Activated naive CD8-positive, alpha-beta T cell treated with anti-CD3 and anti-CD28 coated beads, Interleukin-2, amount 50 U/mL, for 24 hours (primary cell): ENCODE results near the gene CCDC141.

Experiments
- ATAC-seq: fragments of 150-1000 bp; cut with Tn5 transposase; one replicate; pipeline ENCODE4 v1.10.0; 2021
- DNase-seq: peaks from one replicate; pipeline ENCODE4 v3.0.0; 2021
- H3K27ac Mint-ChIP-seq: one replicate; pipeline ENCODE4 v1.8.0; 2021; ENCODE audit warnings: mild to moderate bottlenecking, mixed read lengths
- H3K27me3 Mint-ChIP-seq: one replicate; pipeline ENCODE4 v1.8.0; 2021; ENCODE audit warnings: mixed read lengths
- H3K36me3 Mint-ChIP-seq: one replicate; pipeline ENCODE4 v1.8.0; 2021; ENCODE audit warnings: low read depth, mixed read lengths
- H3K4me1 Mint-ChIP-seq: one replicate; pipeline ENCODE4 v1.8.0; 2021; ENCODE audit warnings: mixed read lengths
- H3K4me3 Mint-ChIP-seq: one replicate; pipeline ENCODE4 v1.8.0; 2021; ENCODE audit warnings: mild to moderate bottlenecking, moderate library complexity, mixed read lengths
- H3K9me3 Mint-ChIP-seq: one replicate; pipeline ENCODE4 v1.8.0; 2021; ENCODE audit warnings: mixed read lengths

The CCDC141 gene

DNA sequence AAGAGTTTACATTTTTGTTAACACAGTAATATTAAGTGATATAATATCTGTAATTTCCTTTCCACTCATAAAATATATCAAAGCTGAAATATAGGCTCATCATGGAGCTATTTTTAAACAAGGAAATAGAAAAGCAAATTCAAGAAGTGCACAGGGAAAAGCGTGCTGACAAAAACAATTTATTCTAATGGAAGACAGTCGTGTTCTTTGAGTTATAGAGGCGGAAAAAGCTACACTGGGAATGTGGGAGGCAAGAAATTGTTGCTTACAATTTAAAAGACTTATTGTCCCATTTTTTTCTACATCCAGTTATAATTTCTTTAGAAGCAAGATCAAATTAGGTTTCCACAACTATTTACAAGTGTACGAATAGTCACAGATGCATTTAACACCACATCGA lies 239.5 kb downstream of the CCDC141 start:
- no peaks in the 10 kb centered on the region for H3K36me3 Mint-ChIP-seq
- DNase-seq: no peak
- no peak overlapping the region for H3K27ac Mint-ChIP-seq
- no peak overlapping the region for H3K4me3 Mint-ChIP-seq
- no peak for ATAC-seq
- no peaks in the 10 kb centered on the region for H3K4me1 Mint-ChIP-seq
- H3K9me3 Mint-ChIP-seq: no peaks in the 10 kb centered on the region
- no peaks in the 10 kb centered on the region for H3K27me3 Mint-ChIP-seq

DNA sequence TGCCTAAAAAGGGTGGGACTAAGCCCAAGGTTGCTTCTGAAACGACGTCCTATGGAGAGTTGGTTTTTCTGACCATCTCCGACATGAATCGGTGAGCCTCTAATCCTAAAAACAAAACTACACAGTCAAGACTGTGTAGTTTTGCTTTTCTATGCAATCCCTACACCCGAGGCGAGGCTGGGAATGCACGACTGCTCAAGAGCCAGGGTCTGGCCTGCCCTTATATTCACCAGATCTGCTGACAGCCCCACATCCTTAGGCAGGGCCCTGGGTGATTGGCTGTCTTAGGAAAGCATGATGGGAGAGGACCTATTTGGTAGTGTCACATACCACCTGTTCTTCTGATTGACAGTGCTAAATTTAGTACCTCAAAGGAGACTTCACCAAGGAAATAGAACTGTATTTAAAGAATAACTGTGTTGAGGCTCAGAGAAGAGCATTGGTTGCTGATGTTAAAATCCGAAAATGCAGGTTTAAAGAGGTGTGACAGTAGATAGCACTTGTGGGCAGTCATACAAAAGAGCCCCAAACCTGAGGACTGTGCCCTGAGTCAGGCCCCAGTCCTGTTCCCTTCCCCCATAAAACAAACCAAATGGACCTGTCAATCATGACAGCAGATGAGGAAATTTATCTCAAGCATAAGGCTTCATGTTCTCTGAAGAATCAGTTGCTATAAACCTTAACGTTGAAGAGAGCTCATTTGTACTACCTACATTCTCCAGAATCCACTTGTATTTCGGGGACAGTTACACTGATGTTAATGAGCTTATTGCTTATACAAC lies 242.5 kb downstream of the CCDC141 start, which contains the start of gene TTN:
Gene TTN (minus strand): TSS at position 197 of the 782 bp plus-strand sequence. CDS start 2,781 bp downstream, outside the sequence.
- Mint-ChIP-seq H3K27me3 (no peaks in the 10 kb centered on the region), H3K36me3 (peaks cover 3% of the 10 kb centered on the region), H3K27ac (no peak within 1 kb of the TSS), H3K9me3 (no peaks in the 10 kb centered on the region), H3K4me3 (no peak within 1 kb of the TSS), H3K4me1 (no peaks in the 10 kb centered on the region)
- DNase-seq: no peak
- ATAC-seq: no peak

DNA sequence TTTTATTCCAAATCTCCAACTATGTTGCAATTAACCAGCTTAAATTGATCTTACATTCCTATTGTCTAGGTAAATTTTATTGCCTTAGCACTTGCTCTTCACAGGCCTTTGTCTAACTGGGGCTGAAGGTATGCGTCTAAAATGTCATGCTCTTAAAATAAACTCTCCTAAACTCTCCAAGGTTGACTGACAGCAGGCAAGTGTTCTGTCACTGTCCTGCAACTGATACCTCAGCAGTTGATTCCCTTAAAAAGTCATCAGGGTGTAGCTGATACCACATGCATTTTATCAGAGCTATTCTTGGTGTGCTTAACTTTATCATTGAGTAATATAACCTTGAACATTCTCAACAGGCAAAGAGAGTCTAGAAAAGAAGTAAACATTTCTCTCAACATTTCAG lies 243.4 kb downstream of the CCDC141 start:
- Mint-ChIP-seq H3K4me1 (no peaks in the 10 kb centered on the region), H3K4me3 (no peak overlapping the region), H3K27me3 (no peaks in the 10 kb centered on the region), H3K36me3 (peaks cover 3% of the 10 kb centered on the region), H3K9me3 (no peaks in the 10 kb centered on the region), H3K27ac (no peak overlapping the region)
- ATAC-seq (no peak), DNase-seq (no peak)

GRCh38 chr2:178805457-178805856 lies 244.5 kb downstream of the CCDC141 start:
- no peak overlapping the region for H3K27ac Mint-ChIP-seq
- H3K36me3 Mint-ChIP-seq: peaks cover 3% of the 10 kb centered on the region
- H3K9me3 Mint-ChIP-seq: no peaks in the 10 kb centered on the region
- DNase-seq: no peak
- no peaks in the 10 kb centered on the region for H3K4me1 Mint-ChIP-seq
- no peak overlapping the region for H3K4me3 Mint-ChIP-seq
- no peaks in the 10 kb centered on the region for H3K27me3 Mint-ChIP-seq
- ATAC-seq: no peak

- H3K4me1 Mint-ChIP-seq: no peaks in the 10 kb centered on the region
- DNase-seq: no peak
- peaks cover 3% of the 10 kb centered on the region for H3K36me3 Mint-ChIP-seq
- H3K27me3 Mint-ChIP-seq: no peaks in the 10 kb centered on the region
- no peak overlapping the region for H3K27ac Mint-ChIP-seq
- H3K4me3 Mint-ChIP-seq: no peak overlapping the region
- no peaks in the 10 kb centered on the region for H3K9me3 Mint-ChIP-seq
- ATAC-seq: no peak
These were observed 245.1 kb downstream of the CCDC141 start for GRCh38 chr2:178804791-178805190.

GRCh38 chr2:178800510-178800909 lies 249.4 kb downstream of the CCDC141 start:
- ATAC-seq: no peak
- Mint-ChIP-seq H3K4me3 (no peak overlapping the region), H3K9me3 (no peaks in the 10 kb centered on the region), H3K36me3 (peaks cover 8% of the 10 kb centered on the region), H3K27ac (no peak overlapping the region), H3K27me3 (no peaks in the 10 kb centered on the region), H3K4me1 (no peaks in the 10 kb centered on the region)
- no peak for DNase-seq

GRCh38 chr2:178799305-178799704 lies 250.6 kb downstream of the CCDC141 start:
- no peaks in the 10 kb centered on the region for H3K4me1 Mint-ChIP-seq
- H3K27ac Mint-ChIP-seq: no peak overlapping the region
- no peak for ATAC-seq
- H3K4me3 Mint-ChIP-seq: no peak overlapping the region
- DNase-seq: no peak
- peaks cover 5% of the 10 kb centered on the region for H3K36me3 Mint-ChIP-seq
- no peaks in the 10 kb centered on the region for H3K9me3 Mint-ChIP-seq
- H3K27me3 Mint-ChIP-seq: no peaks in the 10 kb centered on the region

- Mint-ChIP-seq H3K4me1 (no peaks in the 10 kb centered on the region), H3K36me3 (peaks cover 5% of the 10 kb centered on the region), H3K9me3 (no peaks in the 10 kb centered on the region), H3K27ac (no peak overlapping the region), H3K27me3 (no peaks in the 10 kb centered on the region), H3K4me3 (no peak overlapping the region)
- DNase-seq (no peak), ATAC-seq (no peak)
These were observed 253.8 kb downstream of the CCDC141 start for GRCh38 chr2:178796079-178796677.

GRCh38 chr2:178787934-178788333 lies 262.0 kb downstream of the CCDC141 start:
- DNase-seq (no peak), ATAC-seq (no peak)
- Mint-ChIP-seq H3K27ac (no peak overlapping the region), H3K9me3 (no peaks in the 10 kb centered on the region), H3K4me1 (no peaks in the 10 kb centered on the region), H3K4me3 (no peak overlapping the region), H3K27me3 (no peaks in the 10 kb centered on the region), H3K36me3 (no peaks in the 10 kb centered on the region)

DNA sequence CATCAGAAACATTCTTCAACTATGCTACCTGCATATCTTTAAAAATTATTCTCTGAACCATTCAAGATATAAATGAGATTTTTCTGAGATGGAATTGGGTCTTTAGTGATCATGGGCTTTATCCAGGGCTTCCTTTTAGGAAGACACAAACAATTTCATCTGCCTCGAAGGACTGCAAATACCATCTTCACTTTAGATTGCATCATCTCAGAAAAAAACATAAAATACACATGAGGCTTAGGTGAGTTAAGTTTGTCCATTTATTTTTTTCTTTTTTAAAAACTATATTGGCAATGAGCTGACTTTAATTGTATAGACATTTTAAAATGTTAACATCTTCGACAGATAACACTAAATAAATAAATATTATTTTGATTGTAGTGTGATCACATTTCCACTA lies 262.8 kb downstream of the CCDC141 start:
- no peak overlapping the region for H3K27ac Mint-ChIP-seq
- H3K27me3 Mint-ChIP-seq: no peaks in the 10 kb centered on the region
- no peak overlapping the region for H3K4me3 Mint-ChIP-seq
- ATAC-seq (no peak), DNase-seq (no peak)
- H3K9me3 Mint-ChIP-seq: no peaks in the 10 kb centered on the region
- no peaks in the 10 kb centered on the region for H3K36me3 Mint-ChIP-seq
- no peaks in the 10 kb centered on the region for H3K4me1 Mint-ChIP-seq

DNA sequence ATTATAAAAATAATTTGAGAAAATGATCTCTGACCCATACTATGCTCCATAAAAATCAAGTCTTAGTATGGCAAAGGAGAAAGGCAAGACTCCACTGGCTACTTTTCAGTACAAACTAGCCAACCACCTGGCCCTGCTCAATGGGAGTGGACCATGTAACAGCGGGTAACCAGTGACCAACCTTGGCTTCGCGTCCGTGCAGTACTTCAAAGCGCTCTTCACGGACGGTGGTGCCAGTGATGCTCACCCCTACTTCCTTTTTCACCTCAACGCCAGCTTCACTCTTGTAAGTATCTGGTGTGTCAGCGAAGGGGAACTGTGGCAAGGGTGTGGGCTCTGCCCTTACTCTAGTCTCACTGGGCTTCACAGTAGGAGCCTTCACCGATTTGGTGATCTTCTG lies 266.0 kb downstream of the CCDC141 start:
- no peaks in the 10 kb centered on the region for H3K27me3 Mint-ChIP-seq
- ATAC-seq: no peak
- H3K27ac Mint-ChIP-seq: no peak overlapping the region
- no peak overlapping the region for H3K4me3 Mint-ChIP-seq
- no peaks in the 10 kb centered on the region for H3K36me3 Mint-ChIP-seq
- no peak for DNase-seq
- no peaks in the 10 kb centered on the region for H3K4me1 Mint-ChIP-seq
- H3K9me3 Mint-ChIP-seq: no peaks in the 10 kb centered on the region

DNA sequence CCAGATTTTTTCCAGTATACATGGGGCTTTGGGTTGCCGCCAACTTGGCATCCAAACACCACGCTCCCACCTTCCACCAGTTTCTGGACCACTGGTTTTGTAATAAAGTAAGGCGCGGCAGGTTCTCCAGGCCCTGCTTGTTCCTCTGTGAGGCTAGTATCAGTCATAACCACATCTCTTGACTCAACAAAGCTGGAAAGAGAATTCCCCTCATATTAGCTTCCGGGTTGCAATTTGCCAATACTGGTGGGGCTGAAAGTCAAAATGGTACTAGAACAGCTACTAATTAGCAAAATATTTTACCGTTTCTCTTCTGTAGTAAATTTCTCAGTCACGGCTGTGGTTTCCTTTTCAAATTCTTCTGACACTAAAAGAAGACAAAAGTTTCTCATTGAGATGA lies 267.7 kb downstream of the CCDC141 start:
- no peaks in the 10 kb centered on the region for H3K9me3 Mint-ChIP-seq
- peaks cover 2% of the 10 kb centered on the region for H3K36me3 Mint-ChIP-seq
- H3K27me3 Mint-ChIP-seq: no peaks in the 10 kb centered on the region
- DNase-seq (no peak), ATAC-seq (no peak)
- no peak overlapping the region for H3K4me3 Mint-ChIP-seq
- no peaks in the 10 kb centered on the region for H3K4me1 Mint-ChIP-seq
- no peak overlapping the region for H3K27ac Mint-ChIP-seq
